ENCODE results near the gene MIA. TPM values are rescaled to one million over a fixed set of nuclear protein-coding genes. Genes with fewer than 3 reads are reported as not detected.
"Not testable (repeated sequence)": the region's sequence is repeated elsewhere in the genome, so short reads cannot be mapped to it uniquely, and the experiment has no call there.

MIA gene
- 0.20 TPM in 1 of 2 replicates, not detected in the other for total RNA-seq

DNA sequence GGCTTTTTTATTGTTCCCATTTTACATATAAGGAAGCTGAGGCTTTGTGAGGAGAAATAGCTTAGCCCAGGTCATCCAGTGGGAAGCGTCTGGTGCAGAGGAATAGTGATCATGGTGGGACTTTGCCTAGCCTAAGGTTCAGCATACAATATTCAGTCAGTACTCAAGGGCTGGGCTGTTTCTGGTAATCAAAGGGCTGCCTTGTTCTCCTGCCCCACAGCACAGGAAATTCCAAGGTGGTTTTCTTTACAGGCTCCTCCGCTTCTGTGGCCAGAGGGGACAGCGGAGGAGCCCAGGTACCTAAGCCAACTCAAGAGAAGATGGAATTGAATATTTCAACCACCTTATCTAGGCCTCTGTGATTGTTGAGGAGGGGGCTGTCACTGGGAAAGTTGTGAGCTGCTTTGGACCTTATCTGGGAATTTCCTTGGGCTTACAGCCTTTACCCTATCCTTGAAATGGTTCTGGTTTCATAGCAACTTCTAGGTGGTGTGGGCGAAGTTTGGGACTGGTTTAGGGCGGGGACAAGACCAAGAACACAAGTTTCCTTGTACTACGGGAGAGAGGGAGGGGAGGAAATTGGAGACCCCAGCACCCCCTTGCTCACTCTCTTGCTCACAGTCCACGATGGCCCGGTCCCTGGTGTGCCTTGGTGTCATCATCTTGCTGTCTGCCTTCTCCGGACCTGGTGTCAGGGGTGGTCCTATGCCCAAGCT, at the start of gene MIA:
MIA (plus strand) TSS at position 606 of the 716 bp plus-strand sequence; CDS start at position 628, 22 bp downstream.
- DNase-seq (ENCODE audit: low read depth, low spot score), result no peak

GRCh38 chr19:40726279-40726678, 49.0 kb upstream of the MIA start:
- no peak for DNase-seq (ENCODE audit: low read depth, low spot score)

GRCh38 chr19:40730065-40730464, 45.3 kb upstream of the MIA start:
- DNase-seq (ENCODE audit: low read depth, low spot score), result not testable (repeated sequence)

DNA sequence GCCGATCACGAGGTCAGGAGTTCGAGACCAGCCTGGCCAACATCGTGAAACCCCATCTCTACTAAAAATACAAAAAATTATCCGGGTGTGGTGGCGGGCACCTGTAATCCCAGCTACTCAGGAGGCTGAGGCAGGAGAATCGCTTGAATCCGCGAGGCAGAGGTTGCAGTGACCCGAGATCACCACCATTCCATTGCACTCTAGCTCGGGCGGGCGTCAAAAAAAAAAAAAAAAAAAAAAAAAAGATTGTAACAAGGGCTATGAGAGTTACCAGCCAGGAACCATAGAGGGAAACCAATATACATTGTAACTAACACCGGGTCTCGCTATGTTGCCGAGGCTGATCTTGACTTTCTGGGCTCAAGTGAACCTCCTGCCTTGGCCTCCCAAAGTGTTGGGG, 43.0 kb upstream of the MIA start:
- DNase-seq (ENCODE audit: low read depth, low spot score), result not testable (repeated sequence)

DNA sequence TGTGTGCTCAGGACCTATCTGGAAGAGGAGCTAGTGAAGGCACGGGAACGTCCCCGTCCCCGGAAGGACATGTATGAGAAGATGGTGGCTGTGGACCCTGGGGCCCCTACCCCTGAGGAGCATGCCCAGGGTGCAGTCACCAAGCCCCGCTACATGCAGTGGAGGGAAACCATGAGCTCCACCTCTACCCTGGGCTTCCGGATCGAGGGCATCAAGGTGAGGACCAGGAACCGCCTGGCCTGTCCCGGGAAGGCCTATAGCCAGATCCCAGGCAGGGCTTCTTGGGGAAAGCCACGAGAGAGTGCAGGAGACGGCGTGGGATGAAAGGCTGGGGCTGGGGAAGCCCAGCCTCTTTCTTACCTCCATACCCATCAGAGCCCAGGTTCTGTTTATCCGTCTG, 42.2 kb upstream of the MIA start:
- no peak for DNase-seq (ENCODE audit: low read depth, low spot score)

GRCh38 chr19:40735013-40735771, 40.1 kb upstream of the MIA start:
- DNase-seq (ENCODE audit: low read depth, low spot score), result no peak

DNA sequence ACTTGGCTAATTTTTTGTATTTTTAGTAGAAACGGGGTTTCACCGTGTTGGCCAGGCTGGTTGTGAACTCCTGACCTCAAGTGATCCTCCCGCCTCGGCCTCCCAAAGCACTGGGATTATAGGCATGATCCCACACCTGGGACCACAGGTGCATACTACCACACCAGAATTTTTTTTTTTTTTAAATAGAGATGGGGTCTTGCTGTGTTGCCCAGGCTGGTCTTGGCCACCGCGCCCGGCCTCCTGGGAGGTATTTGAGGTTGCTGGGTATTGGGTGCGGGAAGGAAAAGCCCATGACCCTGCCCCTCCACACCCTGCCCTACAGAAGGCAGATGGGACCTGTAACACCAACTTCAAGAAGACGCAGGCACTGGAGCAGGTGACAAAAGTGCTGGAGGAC, 38.7 kb upstream of the MIA start:
- DNase-seq (ENCODE audit: low read depth, low spot score), result no peak

- no peak for DNase-seq (ENCODE audit: low read depth, low spot score)
Measured at GRCh38 chr19:40737102-40737644, 38.1 kb upstream of the MIA start.

- no peak for DNase-seq (ENCODE audit: low read depth, low spot score)
Measured at GRCh38 chr19:40739030-40739839, 36.1 kb upstream of the MIA start.

GRCh38 chr19:40739871-40740703, 35.2 kb upstream of the MIA start:
- no peak for DNase-seq (ENCODE audit: low read depth, low spot score)

GRCh38 chr19:40740747-40741146, 34.6 kb upstream of the MIA start:
- DNase-seq (ENCODE audit: low read depth, low spot score), result no peak

DNA sequence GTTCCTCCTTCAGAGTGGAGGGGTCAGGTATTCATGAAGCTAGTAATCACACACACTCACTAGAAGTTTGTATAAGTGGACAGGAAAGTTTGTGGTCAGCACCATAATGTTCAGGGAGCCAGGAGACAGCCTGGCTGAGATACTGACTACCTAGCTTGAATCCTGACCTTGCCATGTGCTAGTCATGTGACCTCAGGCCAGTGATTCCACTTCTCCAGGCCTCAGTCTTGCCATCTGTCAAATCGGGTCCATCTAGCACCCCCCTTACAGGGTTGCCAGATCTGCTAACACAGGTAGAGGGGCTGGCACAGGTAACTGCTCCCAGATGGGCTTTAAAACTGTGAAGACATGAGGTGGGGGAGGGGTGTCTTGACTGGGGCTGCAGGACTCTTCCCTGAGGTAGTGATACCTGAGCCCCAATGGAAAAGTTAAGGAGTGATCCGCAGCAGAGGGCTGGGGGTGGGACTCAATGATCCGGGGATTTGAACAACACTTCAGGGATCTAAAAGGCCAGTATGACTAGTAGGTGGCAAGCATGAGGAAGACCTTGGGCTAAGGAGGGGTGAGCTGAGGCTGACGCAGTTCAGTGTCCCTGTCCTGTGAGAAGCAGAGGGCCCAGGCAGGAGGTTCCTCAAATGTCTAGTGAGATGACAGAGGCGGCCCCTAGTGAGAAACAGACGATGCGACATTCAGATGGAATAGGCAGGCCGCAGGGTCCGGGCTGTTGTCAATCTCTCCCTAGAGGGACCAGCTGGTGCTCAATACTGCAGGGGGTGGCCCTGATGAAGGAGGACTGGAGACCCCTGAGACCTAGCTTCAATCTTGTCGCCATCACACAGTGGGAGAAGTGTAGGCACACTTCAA, 33.6 kb upstream of the MIA start:
- DNase-seq (ENCODE audit: low read depth, low spot score), result no peak

DNA sequence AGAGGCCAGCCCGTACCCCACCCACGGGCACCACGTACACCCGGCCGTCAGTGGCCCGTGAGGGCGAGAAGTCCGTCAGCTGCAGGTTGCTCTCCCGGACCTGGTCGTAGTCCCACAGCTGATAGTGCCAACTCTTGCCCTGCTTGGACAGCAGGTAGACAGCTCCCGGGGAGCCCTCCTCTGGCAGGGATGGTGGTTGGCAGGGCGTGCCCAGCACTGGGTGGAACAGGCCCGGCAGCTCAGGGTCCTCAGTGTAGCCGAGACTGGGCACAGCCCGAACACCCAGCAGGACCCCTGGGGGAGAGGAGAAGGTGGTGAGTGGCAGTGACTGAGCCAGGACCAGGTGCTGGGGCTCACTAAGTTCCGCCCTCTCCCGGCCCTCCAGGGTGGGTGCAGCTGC, 32.8 kb upstream of the MIA start:
- no peak for DNase-seq (ENCODE audit: low read depth, low spot score)

GRCh38 chr19:40742886-40743285, 32.4 kb upstream of the MIA start:
- no peak for DNase-seq (ENCODE audit: low read depth, low spot score)

- no peak for DNase-seq (ENCODE audit: low read depth, low spot score)
Measured at GRCh38 chr19:40743926-40744325, 31.4 kb upstream of the MIA start.

DNA sequence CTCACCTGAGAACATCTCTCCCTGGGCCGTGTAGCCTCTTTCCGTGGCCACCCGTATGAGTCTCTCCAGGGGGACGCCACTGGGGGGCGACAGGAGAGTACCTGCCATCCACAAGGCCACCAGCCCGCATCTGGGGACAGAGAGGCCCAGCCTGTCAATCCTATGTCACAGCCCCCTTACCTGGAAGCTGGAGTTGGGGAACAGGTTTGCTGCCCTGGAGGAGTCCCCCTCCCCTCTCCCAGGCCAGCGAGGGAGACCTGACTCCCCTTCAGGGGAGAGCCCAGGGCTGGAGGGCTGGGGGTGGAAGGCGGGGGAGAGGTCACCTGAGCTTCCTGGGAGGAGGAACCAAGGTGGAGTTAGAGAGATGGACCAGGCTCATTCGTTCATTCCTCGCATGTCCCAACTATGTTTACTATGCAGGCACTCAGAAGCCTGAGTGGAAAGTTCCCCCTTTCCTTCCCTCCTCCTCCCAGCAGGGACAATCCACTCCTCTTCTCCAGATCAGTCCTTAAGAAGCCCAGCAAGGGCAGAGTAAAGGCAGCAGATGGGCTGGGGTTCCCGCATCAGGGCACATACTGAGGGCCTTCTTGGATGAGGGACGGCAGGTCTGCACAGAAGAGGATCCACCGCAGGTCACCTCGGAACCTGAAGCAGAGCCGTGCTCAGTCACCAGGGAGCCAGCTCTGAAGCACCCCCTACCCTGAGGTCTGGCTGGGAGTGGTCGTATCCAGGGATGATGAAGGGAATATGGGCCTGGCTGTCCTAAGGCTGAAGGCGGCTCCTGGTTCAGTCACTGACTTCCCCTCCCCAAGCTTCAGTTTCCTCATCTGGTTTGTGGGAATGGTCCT, 30.5 kb upstream of the MIA start:
- no peak for DNase-seq (ENCODE audit: low read depth, low spot score)

- DNase-seq (ENCODE audit: low read depth, low spot score), result no peak
Measured at GRCh38 chr19:40745402-40745780, 29.9 kb upstream of the MIA start.

GRCh38 chr19:40747536-40747935, 27.8 kb upstream of the MIA start:
- no peak for DNase-seq (ENCODE audit: low read depth, low spot score)
